H1 (cell line): Measurements from ENCODE around the gene SKP1. TPM values are rescaled to one million over a fixed set of nuclear protein-coding genes. Genes with fewer than 3 reads are reported as not detected.

ENCODE experiments used
- BCL11A ChIP-seq, 2 experiments: IDR thresholded peaks; one replicate each; pipeline ENCODE4 v1.6.1; 2011; ENCODE audit warnings: low read depth in 2 of 2, low read length in 2 of 2, mild to moderate bottlenecking in 2 of 2
- CHD7 ChIP-seq: fragments of 300-600 bp; sonication (generic); IDR thresholded peaks from 2 replicates; pipeline ENCODE4 v1.7.1; 2012; ENCODE audit warnings: low read length, moderate library complexity, mild to moderate bottlenecking, inconsistent platforms; ENCODE audit not compliant: insufficient replicate concordance
- JUND ChIP-seq: IDR thresholded peaks from 2 replicates; pipeline ENCODE4 v1.6.1; 2011; ENCODE audit warnings: mild to moderate bottlenecking, improper control_type of control experiment, low read length
- polyA plus RNA-seq, 7 experiments: library from polyadenylated mRNA; depleted of rRNA in 3 of 7; stranded (reverse) in 5 of 7; unstranded in 2 of 7; fragments of >200 nt in 5 of 7; fragments of 200-250 nt in 2 of 7; gene quantifications; 1 replicate in 5 of 7; 2 replicates in 1 of 7; 4 replicates in 1 of 7; pipeline versions ENCODE4 v1.2.1 to v1.2.3, GENCODE V29; 2011 to 2013; ENCODE audit warnings: missing spikeins in 2 of 7, mixed read lengths in 2 of 7
- total RNA-seq: library from RNA; stranded (reverse); fragmentation: NEBNext Ultra II Directional; extraction: Animal tissue kit (Norgen Biotek cat#: 25700); gene quantifications from 2 replicates; pipeline ENCODE4 v1.2.1, GENCODE V29; 2021

Gene SKP1
- total and polyA plus RNA-seq, 2 of the 8 experiments (the other 6 are each of a cell fraction or from before 2014, with no cell fraction given) = 163 to 332 TPM

- no peak for TF ChIP-seq CHD7
- no peak for TF ChIP-seq JUND
- TF ChIP-seq BCL11A (IDR thresholded peaks at IDR 0.05; ENCODE audit: low read depth in 2 of 2, low read length in 2 of 2) = no peak
Observed at GRCh38 chr5:134153241-134153640, 23.5 kb downstream of the SKP1 start (continued).
